NCI-H226 (cell line): ENCODE data around the gene PTRH1.
"Not testable (repeated sequence)": the region's sequence is repeated elsewhere in the genome, so short reads cannot be mapped to it uniquely, and the experiment has no call there.

Experiments used
- DNase-seq: peaks from one replicate; pipeline ENCODE4 v3.0.0-alpha.2; 2015

The PTRH1 gene

GRCh38 chr9:127715470-127716337, at the start of gene PTRH1, which contains the start of gene TTC16:
Gene PTRH1, minus strand, starts transcription at chr9:127715663. Its CDS starts 24 bp downstream, at chr9:127715639.
Gene TTC16, plus strand, starts transcription at chr9:127716079. Its CDS starts 67 bp downstream, at chr9:127716146.
- peak; percentile 92 for DNase-seq

GRCh38 chr9:127763918-127764384, 48.5 kb upstream of the PTRH1 start:
- no peak for DNase-seq

- no peak for DNase-seq
Measured at GRCh38 chr9:127762111-127762676, 46.7 kb upstream of the PTRH1 start.

- no peak for DNase-seq
Measured at GRCh38 chr9:127761491-127761956, 46.1 kb upstream of the PTRH1 start.

- DNase-seq, result no peak
Measured at GRCh38 chr9:127761061-127761460, 45.6 kb upstream of the PTRH1 start.

GRCh38 chr9:127758843-127759242, 43.4 kb upstream of the PTRH1 start:
- no peak for DNase-seq

- not testable (repeated sequence) for DNase-seq
Measured at GRCh38 chr9:127756776-127757175, 41.3 kb upstream of the PTRH1 start.

- no peak for DNase-seq
Measured at GRCh38 chr9:127756233-127756632, 40.8 kb upstream of the PTRH1 start.

- DNase-seq, result peak; percentile 31
Measured at GRCh38 chr9:127755061-127756060, 39.9 kb upstream of the PTRH1 start.

GRCh38 chr9:127754099-127755060, 38.9 kb upstream of the PTRH1 start:
- peak; percentile 64 for DNase-seq

- DNase-seq, result no peak
Measured at GRCh38 chr9:127753622-127754021, 38.2 kb upstream of the PTRH1 start.

GRCh38 chr9:127753148-127753547, 37.7 kb upstream of the PTRH1 start:
- DNase-seq, result no peak

GRCh38 chr9:127751269-127752054, 36.0 kb upstream of the PTRH1 start:
- DNase-seq, result peak; percentile 22

- DNase-seq, result no peak
Measured at GRCh38 chr9:127749090-127749787, 33.8 kb upstream of the PTRH1 start.

- DNase-seq, result no peak
Measured at GRCh38 chr9:127746959-127747569, 31.6 kb upstream of the PTRH1 start.

- no peak for DNase-seq
Measured at GRCh38 chr9:127744398-127745110, 29.1 kb upstream of the PTRH1 start.

GRCh38 chr9:127742435-127743088, 27.1 kb upstream of the PTRH1 start:
- peak; percentile 95 for DNase-seq

- no peak for DNase-seq
Measured at GRCh38 chr9:127741831-127742434, 26.5 kb upstream of the PTRH1 start.
